ENCODE data around the gene C2orf72. TPM values are rescaled to one million over a fixed set of nuclear protein-coding genes. Genes with fewer than 3 reads are reported as not detected.

C2orf72 gene
- total RNA-seq, 1 donor from 2014 or later = not detected

DNA sequence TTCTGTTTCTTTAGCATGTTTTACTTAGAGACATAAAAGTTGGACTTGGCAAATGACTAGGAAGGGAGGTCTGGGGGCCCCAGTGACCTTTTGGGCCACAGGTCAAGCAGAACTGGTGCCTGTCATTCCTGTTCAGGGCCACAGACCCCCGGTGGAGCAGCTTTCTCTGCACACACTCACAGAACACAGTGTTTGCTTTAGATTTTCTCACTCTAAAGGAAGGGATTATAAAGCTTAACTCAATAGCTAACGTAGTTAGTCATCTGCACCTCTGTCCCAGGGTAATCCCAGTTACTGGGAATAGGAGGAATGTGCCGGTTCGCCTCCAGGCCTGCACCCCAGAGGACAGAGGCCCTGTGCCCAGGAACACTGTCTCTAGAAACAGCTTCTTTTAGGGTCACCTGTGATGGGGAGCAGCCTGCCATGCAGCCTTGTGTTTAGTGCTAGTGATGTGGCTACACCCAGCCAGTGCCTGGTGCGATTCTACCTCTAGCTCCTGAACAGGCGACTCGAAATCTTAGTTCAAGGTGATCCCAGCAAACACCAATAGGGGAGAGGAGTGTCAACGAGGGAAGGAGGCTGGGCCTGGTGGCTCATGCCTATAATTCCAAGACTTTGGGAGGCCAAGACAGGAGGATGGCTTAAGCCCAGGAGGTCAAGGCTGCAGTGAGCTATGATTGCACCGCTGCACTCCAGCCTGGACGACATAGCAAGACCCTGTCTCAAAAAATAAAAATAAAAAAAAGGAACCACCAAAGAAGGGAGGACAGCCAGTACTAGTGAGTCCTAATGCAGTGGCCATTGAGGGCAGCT, 29.8 kb upstream of the C2orf72 start:
- Mint-ChIP-seq H3K4me3 (ENCODE audit: unreplicated experiment) (no peak overlapping the region), H3K4me1 (ENCODE audit: unreplicated experiment) (no peaks in the 10 kb centered on the region), H3K27ac (ENCODE audit: unreplicated experiment) (no peak overlapping the region), H3K27me3 (ENCODE audit: unreplicated experiment) (peaks cover 41% of the 10 kb centered on the region), H3K36me3 (ENCODE audit: unreplicated experiment) (no peaks in the 10 kb centered on the region), H3K9me3 (ENCODE audit: unreplicated experiment) (no peaks in the 10 kb centered on the region)
- DNase-seq (ENCODE audit: extremely low spot score, unreplicated experiment) = no peak
- no peak for TF ChIP-seq CTCF (IDR thresholded peaks at IDR 0.05)

DNA sequence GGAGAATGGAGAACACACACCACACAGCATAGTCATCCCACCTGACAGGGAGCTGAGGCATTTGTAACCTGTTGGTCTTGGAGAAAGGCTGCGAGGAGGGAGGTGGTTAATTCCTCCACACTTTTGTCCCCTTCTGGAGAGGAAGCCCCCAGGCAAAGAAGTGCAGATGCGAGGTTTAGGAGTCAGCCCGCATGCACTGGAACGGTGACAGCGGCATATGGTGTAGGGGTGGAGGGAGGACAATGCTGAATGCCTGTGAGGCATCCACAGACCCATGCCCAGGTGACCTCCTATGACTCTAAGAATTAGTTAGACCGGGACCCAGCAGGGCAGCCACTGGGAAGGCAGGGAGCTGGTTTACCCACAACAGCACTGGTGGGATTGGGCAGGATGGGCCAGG, 29.2 kb upstream of the C2orf72 start:
- Mint-ChIP-seq H3K27me3 (ENCODE audit: unreplicated experiment) (peaks cover 42% of the 10 kb centered on the region), H3K4me1 (ENCODE audit: unreplicated experiment) (no peaks in the 10 kb centered on the region), H3K4me3 (ENCODE audit: unreplicated experiment) (no peak overlapping the region), H3K36me3 (ENCODE audit: unreplicated experiment) (no peaks in the 10 kb centered on the region), H3K27ac (ENCODE audit: unreplicated experiment) (no peak overlapping the region), H3K9me3 (ENCODE audit: unreplicated experiment) (no peaks in the 10 kb centered on the region)
- no peak for DNase-seq (ENCODE audit: extremely low spot score, unreplicated experiment)
- no peak for TF ChIP-seq CTCF (IDR thresholded peaks at IDR 0.05)

DNA sequence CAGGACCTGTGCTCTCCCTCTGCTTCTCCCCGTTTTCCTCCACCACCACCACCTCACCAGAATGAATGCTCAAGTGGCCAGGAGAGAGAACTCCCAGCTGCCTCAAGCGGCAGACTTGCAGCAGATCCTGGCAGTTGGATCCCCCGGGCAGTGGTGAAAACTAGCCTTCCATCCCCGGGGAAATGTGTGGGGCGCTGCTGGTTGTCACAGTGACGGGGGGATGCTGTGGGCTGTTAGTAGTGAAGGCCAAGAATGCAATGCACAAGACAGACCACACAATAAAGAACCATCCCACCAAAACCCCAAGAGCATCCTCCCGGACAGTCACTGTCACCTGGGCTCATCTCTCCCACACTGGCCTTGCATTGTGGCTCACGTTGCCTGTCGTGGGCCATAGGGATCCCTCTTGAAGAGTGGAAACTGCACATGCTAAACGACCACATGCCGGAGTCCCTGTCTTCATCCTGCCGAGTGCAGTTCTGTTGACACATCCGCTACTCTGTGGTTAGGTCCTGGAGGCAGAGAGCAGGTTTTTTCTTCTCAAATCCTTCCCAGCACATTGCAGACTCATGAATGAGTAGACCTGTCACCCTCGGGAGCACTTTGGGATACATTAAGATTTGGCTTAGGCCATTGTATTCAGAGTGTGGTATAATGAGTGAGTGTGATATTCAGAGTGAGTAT, 27.9 kb upstream of the C2orf72 start:
- Mint-ChIP-seq H3K36me3 (ENCODE audit: unreplicated experiment) (no peaks in the 10 kb centered on the region), H3K27ac (ENCODE audit: unreplicated experiment) (no peak overlapping the region), H3K9me3 (ENCODE audit: unreplicated experiment) (no peaks in the 10 kb centered on the region), H3K4me3 (ENCODE audit: unreplicated experiment) (no peak overlapping the region), H3K4me1 (ENCODE audit: unreplicated experiment) (no peaks in the 10 kb centered on the region), H3K27me3 (ENCODE audit: unreplicated experiment) (peaks cover 45% of the 10 kb centered on the region)
- DNase-seq (ENCODE audit: extremely low spot score, unreplicated experiment) = no peak
- no peak for TF ChIP-seq CTCF (IDR thresholded peaks at IDR 0.05)

GRCh38 chr2:231010201-231010730, 27.1 kb upstream of the C2orf72 start:
- Mint-ChIP-seq H3K36me3 (ENCODE audit: unreplicated experiment) (no peaks in the 10 kb centered on the region), H3K4me1 (ENCODE audit: unreplicated experiment) (no peaks in the 10 kb centered on the region), H3K4me3 (ENCODE audit: unreplicated experiment) (no peak overlapping the region), H3K27ac (ENCODE audit: unreplicated experiment) (no peak overlapping the region), H3K27me3 (ENCODE audit: unreplicated experiment) (peaks cover 51% of the 10 kb centered on the region), H3K9me3 (ENCODE audit: unreplicated experiment) (no peaks in the 10 kb centered on the region)
- DNase-seq (ENCODE audit: extremely low spot score, unreplicated experiment) = no peak
- no peak for TF ChIP-seq CTCF (IDR thresholded peaks at IDR 0.05)

DNA sequence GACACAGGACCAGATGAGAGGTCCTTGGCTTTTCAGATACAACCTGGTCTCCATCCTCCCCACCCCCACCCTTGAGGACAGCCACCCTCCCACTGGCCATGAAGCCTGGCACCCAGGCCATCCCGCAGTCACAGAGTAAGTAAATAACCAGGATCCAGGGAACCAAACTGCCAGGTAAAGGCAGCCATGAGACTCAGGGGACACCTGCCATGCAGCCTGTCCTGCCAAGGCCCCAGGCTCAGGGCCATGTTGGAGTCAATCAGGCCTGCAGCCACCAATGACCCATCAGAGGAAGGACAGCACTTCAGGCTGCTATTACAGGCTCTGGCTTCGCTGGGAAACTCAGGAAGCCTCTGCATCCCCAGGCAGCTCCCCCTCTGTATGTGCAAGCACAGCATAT, 25.8 kb upstream of the C2orf72 start:
- Mint-ChIP-seq H3K4me3 (ENCODE audit: unreplicated experiment) (no peak overlapping the region), H3K9me3 (ENCODE audit: unreplicated experiment) (no peaks in the 10 kb centered on the region), H3K36me3 (ENCODE audit: unreplicated experiment) (no peaks in the 10 kb centered on the region), H3K27me3 (ENCODE audit: unreplicated experiment) (peaks cover 50% of the 10 kb centered on the region), H3K27ac (ENCODE audit: unreplicated experiment) (no peak overlapping the region), H3K4me1 (ENCODE audit: unreplicated experiment) (no peaks in the 10 kb centered on the region)
- DNase-seq (ENCODE audit: extremely low spot score, unreplicated experiment) = no peak
- TF ChIP-seq CTCF (IDR thresholded peaks at IDR 0.05) = no peak

Data from osteocyte (in vitro differentiated cells).